IMR-90 (cell line): Measurements from ENCODE around the gene ERG28. TPM values are rescaled to one million over a fixed set of nuclear protein-coding genes. Genes with fewer than 3 reads are reported as not detected.
"Not testable (repeated sequence)": the region's sequence is repeated elsewhere in the genome, so short reads cannot be mapped to it uniquely, and the experiment has no call there.

ENCODE experiments used
- ATAC-seq: fragments of 200-7000 bp; cut with Tn5 transposase; 2 replicates; pipeline ENCODE4 v1.9.1; 2020; ENCODE audit warnings: low read depth, mild to moderate bottlenecking, moderate library complexity
- BruUV-seq: library from RNA; stranded (reverse); fragments of 400-500 nt; replicated peaks from 2 replicates; lab custom pipeline; 2021; lab: Mats Ljungman, UMichigan
- CTCF ChIA-PET: fragments of 300-600 bp; formaldehyde crosslinking; extraction: SDS; loops from one replicate; lab custom pipeline; 2021; ENCODE audit warnings: antibody characterized with exemption; lab: Yijun Ruan, JAX
- POLR2A ChIA-PET: fragments of 300-600 bp; sonication (Branson Sonifier 250); formaldehyde crosslinking; loops from one replicate; lab custom pipeline; 2022; ENCODE audit warnings: antibody characterized with exemption; ENCODE audit not compliant: unreplicated experiment; lab: Charles Lee
- DNase-seq: peaks from one replicate; pipeline ENCODE4 v3.0.0; 2013
- H2AFZ ChIP-seq: replicated peaks from 2 replicates; pipeline ENCODE3; 2013; ENCODE audit warnings: low read length, mild to moderate bottlenecking; ENCODE audit not compliant: poor library complexity
- H2AK5ac ChIP-seq: 2 replicates; pipeline ENCODE4 v1.6.1; 2013; ENCODE audit warnings: low read depth, low read length, inconsistent platforms
- H2AK9ac ChIP-seq: replicated peaks from 2 replicates; pipeline ENCODE3; 2013; ENCODE audit warnings: mild to moderate bottlenecking, low read depth, low read length, moderate library complexity; ENCODE audit not compliant: poor library complexity
- H2BK120ac ChIP-seq: 2 replicates; pipeline ENCODE4 v1.6.1; 2013; ENCODE audit warnings: low read depth, low read length, inconsistent platforms
- H2BK15ac ChIP-seq: 3 replicates; pipeline ENCODE4 v1.6.1; 2013; ENCODE audit warnings: low read depth, low read length, inconsistent platforms
- H2BK20ac ChIP-seq: 2 replicates; pipeline ENCODE4 v1.6.1; 2013; ENCODE audit warnings: low read depth, mild to moderate bottlenecking, inconsistent platforms, low read length, moderate library complexity
- H2BK5ac ChIP-seq: 2 replicates; pipeline ENCODE4 v1.6.1; 2013; ENCODE audit warnings: mild to moderate bottlenecking, low read depth, low read length, inconsistent platforms; ENCODE audit not compliant: poor library complexity, severe bottlenecking
- H3K14ac ChIP-seq: replicated peaks from 2 replicates; pipeline ENCODE4 v1.6.1; 2013; ENCODE audit warnings: low read depth, low read length, inconsistent platforms
- H3K18ac ChIP-seq: 2 replicates; pipeline ENCODE4 v1.6.1; 2013; ENCODE audit warnings: low read depth, low read length, control low read depth
- H3K23ac ChIP-seq: 2 replicates; pipeline ENCODE4 v1.6.1; 2013; ENCODE audit warnings: low read depth, low read length, inconsistent platforms
- H3K27ac ChIP-seq: 2 replicates; pipeline ENCODE4 v1.5.1; 2013; ENCODE audit warnings: mild to moderate bottlenecking, control low read depth, low read length; ENCODE audit not compliant: insufficient read depth
- H3K27me3 ChIP-seq: 2 replicates; pipeline ENCODE4 v1.6.1; 2013; ENCODE audit warnings: low read length; ENCODE audit not compliant: control insufficient read depth, insufficient read depth
- H3K36me3 ChIP-seq: 2 replicates; pipeline ENCODE4 v1.6.1; 2013; ENCODE audit warnings: low read length, mixed read lengths; ENCODE audit not compliant: control insufficient read depth, insufficient read depth
- H3K4ac ChIP-seq: 2 replicates; pipeline ENCODE4 v1.6.1; 2013; ENCODE audit warnings: low read depth, low read length, inconsistent platforms
- H3K4me1 ChIP-seq: 2 replicates; pipeline ENCODE4 v1.6.1; 2013; ENCODE audit warnings: low read length, mixed read lengths; ENCODE audit not compliant: control insufficient read depth, insufficient read depth
- H3K4me2 ChIP-seq: 2 replicates; pipeline ENCODE4 v1.6.1; 2013; ENCODE audit warnings: low read depth, mild to moderate bottlenecking, control low read depth, low read length, moderate library complexity
- H3K4me3 ChIP-seq: 2 replicates; pipeline ENCODE4 v1.5.1; 2013; ENCODE audit warnings: low read depth, mild to moderate bottlenecking, control low read depth, low read length, moderate library complexity; ENCODE audit not compliant: insufficient read depth
- H3K56ac ChIP-seq: 2 replicates; pipeline ENCODE4 v1.6.1; 2013; ENCODE audit warnings: low read length, inconsistent platforms; ENCODE audit not compliant: insufficient read depth; ENCODE audit errors: extremely low read depth
- H3K79me1 ChIP-seq, 2 experiments: 2 replicates each; pipeline ENCODE4 v1.6.1; 2013; ENCODE audit warnings: low read length in 2 of 2, inconsistent platforms in 1 of 2, low read depth in 1 of 2
- H3K9ac ChIP-seq: 2 replicates; pipeline ENCODE4 v1.6.1; 2013; ENCODE audit warnings: low read depth, low read length, control low read depth
- H3K9me1 ChIP-seq: 2 replicates; pipeline ENCODE4 v1.6.1; 2013; ENCODE audit warnings: low read length, inconsistent platforms; ENCODE audit not compliant: insufficient read depth
- H3K9me3 ChIP-seq: 2 replicates; pipeline ENCODE4 v1.6.1; 2013; ENCODE audit warnings: low read length; ENCODE audit not compliant: control insufficient read depth, insufficient read depth
- H4K20me1 ChIP-seq: 2 replicates; pipeline ENCODE4 v1.6.1; 2013; ENCODE audit warnings: low read length, inconsistent platforms; ENCODE audit not compliant: insufficient read depth
- H4K5ac ChIP-seq: 2 replicates; pipeline ENCODE4 v1.6.1; 2013; ENCODE audit warnings: mild to moderate bottlenecking, low read depth, low read length, control low read depth
- H4K8ac ChIP-seq, 2 experiments: 2 replicates each; pipeline ENCODE4 v1.6.1; 2013; ENCODE audit warnings: low read depth in 2 of 2, low read length in 2 of 2, control low read depth in 1 of 2, inconsistent platforms in 1 of 2
- H4K91ac ChIP-seq: 2 replicates; pipeline ENCODE4 v1.6.1; 2013; ENCODE audit warnings: low read depth, low read length, inconsistent platforms; ENCODE audit not compliant: insufficient read depth
- WGBS, 2 experiments: methylation state at CpG; one replicate each; pipeline versions ENCODE4 v1.1.5 to v1.1.7; 2013; ENCODE audit warnings: missing lambda C conversion rate in 2 of 2; ENCODE audit not compliant: insufficient read length in 1 of 2; ENCODE audit errors: extremely low coverage in 2 of 2; 5-methylcytosine and 5-hydroxymethylcytosine counted together
- dilution Hi-C: fragments of 300-500 bp; cut with HindIII; formaldehyde crosslinking; loops from one replicate; pipeline ENCODE4 v1.14.3; 2018; ENCODE audit warnings: low sequenced_read_pairs; ENCODE audit not compliant: unreplicated experiment
- in situ Hi-C: fragments of 300-500 bp; cut with MboI; formaldehyde crosslinking; loops from 3 replicates; pipeline ENCODE4 v1.14.3; 2019; ENCODE audit warnings: low sequenced_read_pairs, inconsistent platforms, mixed read lengths
- intact Hi-C: fragments of 100-400 bp; cut with micrococcal nuclease; formaldehyde crosslinking; loops from 2 replicates; pipeline ENCODE4 v1.10.0; 2022
- polyA plus RNA-seq, 3 experiments: library from polyadenylated mRNA; depleted of rRNA; stranded (reverse); fragments of >200 nt; gene quantifications; 2 replicates each; pipeline ENCODE4 v1.2.3, GENCODE V29; 2012; ENCODE audit warnings: low replicate concordance in 1 of 3
- total RNA-seq: library from RNA; depleted of rRNA; stranded (reverse); fragments of >200 nt; gene quantifications from 2 replicates; pipeline ENCODE4 v1.2.3, GENCODE V29; 2012

The ERG28 gene
- total and polyA plus RNA-seq, 2 of the 4 experiments (the other 2 are of a cell fraction): 0.90 to 15.4 TPM

GRCh38 chr14:75695025-75695424 lies 34.3 kb upstream of the ERG28 start:
- POLR2A ChIA-PET, H3K9me1 ChIP-seq, H2BK5ac ChIP-seq, H4K8ac ChIP-seq, DNase-seq, in situ Hi-C loops, H3K14ac ChIP-seq, H3K9ac ChIP-seq, dilution Hi-C loops, H3K18ac ChIP-seq, BruUV-seq, H3K4me1 ChIP-seq, H4K5ac ChIP-seq, H4K20me1 ChIP-seq, H2AK5ac ChIP-seq, H3K23ac ChIP-seq, H4K91ac ChIP-seq, H2AFZ ChIP-seq, H3K4ac ChIP-seq, H3K27me3 ChIP-seq, H3K27ac ChIP-seq, ATAC-seq, intact Hi-C loops, H2BK120ac ChIP-seq, H3K9me3 ChIP-seq, H3K79me1 ChIP-seq, H3K4me2 ChIP-seq, H2AK9ac ChIP-seq, H3K56ac ChIP-seq, H2BK15ac ChIP-seq, H2BK20ac ChIP-seq, H3K4me3 ChIP-seq, CTCF ChIA-PET: not testable (repeated sequence)
- peaks cover 17% of the 10 kb centered on the region for H3K36me3 ChIP-seq
- WGBS, 2 experiments: no CpG with 5 or more reads among the region's 6 CpGs
